ENCODE results near the gene DNAJC1.

DNA sequence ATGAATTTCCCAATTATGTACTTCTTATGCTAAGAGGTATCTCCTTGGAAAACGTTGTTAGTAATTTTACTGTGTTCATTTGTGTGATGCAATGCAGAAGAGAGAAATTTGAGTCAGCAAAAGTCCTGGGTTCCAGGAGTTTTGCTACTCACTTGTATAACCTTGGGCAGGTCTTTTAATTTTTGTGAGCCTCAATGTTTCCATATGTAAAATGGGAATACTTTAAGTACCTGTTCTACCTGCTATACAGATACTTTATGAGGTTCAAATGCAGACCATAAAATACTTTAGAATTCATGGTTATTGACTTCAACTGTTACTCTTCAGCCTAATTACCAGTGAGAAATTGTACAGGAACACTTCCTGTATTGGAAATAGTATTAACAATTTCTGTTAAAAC, 284.0 kb downstream of the DNAJC1 start:
- TF ChIP-seq, protein P1, sequence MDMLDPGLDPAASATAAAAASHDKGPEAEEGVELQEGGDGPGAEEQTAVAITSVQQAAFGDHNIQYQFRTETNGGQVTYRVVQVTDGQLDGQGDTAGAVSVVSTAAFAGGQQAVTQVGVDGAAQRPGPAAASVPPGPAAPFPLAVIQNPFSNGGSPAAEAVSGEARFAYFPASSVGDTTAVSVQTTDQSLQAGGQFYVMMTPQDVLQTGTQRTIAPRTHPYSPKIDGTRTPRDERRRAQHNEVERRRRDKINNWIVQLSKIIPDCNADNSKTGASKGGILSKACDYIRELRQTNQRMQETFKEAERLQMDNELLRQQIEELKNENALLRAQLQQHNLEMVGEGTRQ (IDR thresholded peaks at IDR 0.05; ENCODE audit: low read depth, low read length): no peak
- TF ChIP-seq POLR2A (IDR thresholded peaks at IDR 0.05; ENCODE audit: low read depth, low read length): no peak
- no peak for TF ChIP-seq MXI1 (IDR thresholded peaks at IDR 0.05; ENCODE audit: borderline replicate concordance, low read depth, low read length)
- no peak for TF ChIP-seq BHLHE40 (IDR thresholded peaks at IDR 0.05; ENCODE audit: low read depth, low read length)
- TF ChIP-seq, protein P2, sequence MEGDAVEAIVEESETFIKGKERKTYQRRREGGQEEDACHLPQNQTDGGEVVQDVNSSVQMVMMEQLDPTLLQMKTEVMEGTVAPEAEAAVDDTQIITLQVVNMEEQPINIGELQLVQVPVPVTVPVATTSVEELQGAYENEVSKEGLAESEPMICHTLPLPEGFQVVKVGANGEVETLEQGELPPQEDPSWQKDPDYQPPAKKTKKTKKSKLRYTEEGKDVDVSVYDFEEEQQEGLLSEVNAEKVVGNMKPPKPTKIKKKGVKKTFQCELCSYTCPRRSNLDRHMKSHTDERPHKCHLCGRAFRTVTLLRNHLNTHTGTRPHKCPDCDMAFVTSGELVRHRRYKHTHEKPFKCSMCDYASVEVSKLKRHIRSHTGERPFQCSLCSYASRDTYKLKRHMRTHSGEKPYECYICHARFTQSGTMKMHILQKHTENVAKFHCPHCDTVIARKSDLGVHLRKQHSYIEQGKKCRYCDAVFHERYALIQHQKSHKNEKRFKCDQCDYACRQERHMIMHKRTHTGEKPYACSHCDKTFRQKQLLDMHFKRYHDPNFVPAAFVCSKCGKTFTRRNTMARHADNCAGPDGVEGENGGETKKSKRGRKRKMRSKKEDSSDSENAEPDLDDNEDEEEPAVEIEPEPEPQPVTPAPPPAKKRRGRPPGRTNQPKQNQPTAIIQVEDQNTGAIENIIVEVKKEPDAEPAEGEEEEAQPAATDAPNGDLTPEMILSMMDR (conservative IDR thresholded peaks at IDR 0.05; ENCODE audit: low read depth, low read length): no peak
- TF ChIP-seq FOS (IDR thresholded peaks at IDR 0.05; ENCODE audit: low read depth, low read length): no peak
- TF ChIP-seq, protein P3, sequence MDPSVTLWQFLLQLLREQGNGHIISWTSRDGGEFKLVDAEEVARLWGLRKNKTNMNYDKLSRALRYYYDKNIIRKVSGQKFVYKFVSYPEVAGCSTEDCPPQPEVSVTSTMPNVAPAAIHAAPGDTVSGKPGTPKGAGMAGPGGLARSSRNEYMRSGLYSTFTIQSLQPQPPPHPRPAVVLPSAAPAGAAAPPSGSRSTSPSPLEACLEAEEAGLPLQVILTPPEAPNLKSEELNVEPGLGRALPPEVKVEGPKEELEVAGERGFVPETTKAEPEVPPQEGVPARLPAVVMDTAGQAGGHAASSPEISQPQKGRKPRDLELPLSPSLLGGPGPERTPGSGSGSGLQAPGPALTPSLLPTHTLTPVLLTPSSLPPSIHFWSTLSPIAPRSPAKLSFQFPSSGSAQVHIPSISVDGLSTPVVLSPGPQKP (IDR thresholded peaks at IDR 0.05; ENCODE audit: borderline replicate concordance, low read depth, low read length): no peak
- TF ChIP-seq CEBPB (IDR thresholded peaks at IDR 0.05; ENCODE audit: low read depth, low read length): no peak
- TF ChIP-seq RAD21 (IDR thresholded peaks at IDR 0.05; ENCODE audit: low read length): no peak
- no peak for TF ChIP-seq MAZ (IDR thresholded peaks at IDR 0.05; ENCODE audit: borderline replicate concordance, low read depth, low read length)
- no peak for TF ChIP-seq MAFK (IDR thresholded peaks at IDR 0.05; ENCODE audit: low read depth, low read length)
- no peak for TF ChIP-seq NFE2L2 (IDR thresholded peaks at IDR 0.05; ENCODE audit: low read depth, low read length)
- no peak for TF ChIP-seq SMC3 (IDR thresholded peaks at IDR 0.05; ENCODE audit: low read depth, low read length)

Measured in IMR-90 (cell line).